Measurements from ENCODE around the gene PTGR3.

GRCh38 chr18:75212751-75213090 lies 3.8 kb upstream of the PTGR3 start:
- TF ChIP-seq CTCF (IDR thresholded peaks at IDR 0.05; ENCODE audit: borderline replicate concordance, extremely low read depth, low read length, poor library complexity, severe bottlenecking) (no peak), EZH2 (IDR thresholded peaks at IDR 0.05; ENCODE audit: borderline replicate concordance, low read depth, low read length, severe bottlenecking) (no peak)
